GM21528 (cell line): ENCODE results near the gene DNAH6.
"Not testable (repeated sequence)": the region's sequence is repeated elsewhere in the genome, so short reads cannot be mapped to it uniquely, and the experiment has no call there.

Experiments used
- ATAC-seq: cut with Tn5 transposase; IDR thresholded peaks from one replicate; pipeline ENCODE4 v1.9.1; 2021; ENCODE audit warnings: mild to moderate bottlenecking, moderate library complexity; ENCODE audit not compliant: unreplicated experiment, low FRiP score

Gene DNAH6

GRCh38 chr2:84516234-84516986, at the start of gene DNAH6:
DNAH6 (plus strand) TSS chr2:84516498; CDS start chr2:84517827, 1,329 bp downstream.
- peak; percentile 98 for ATAC-seq

GRCh38 chr2:84467389-84467788, 48.9 kb upstream of the DNAH6 start:
- no peak for ATAC-seq

- ATAC-seq: not testable (repeated sequence)
These were observed 43.9 kb upstream of the DNAH6 start for GRCh38 chr2:84472423-84472822.

GRCh38 chr2:84472856-84473565, 43.3 kb upstream of the DNAH6 start:
- ATAC-seq: no peak

GRCh38 chr2:84474176-84474575, 42.1 kb upstream of the DNAH6 start:
- no peak for ATAC-seq

- ATAC-seq: no peak
These were observed 38.4 kb upstream of the DNAH6 start for GRCh38 chr2:84477886-84478285.

GRCh38 chr2:84478867-84479266, 37.4 kb upstream of the DNAH6 start:
- no peak for ATAC-seq

- ATAC-seq: no peak
These were observed 34.6 kb upstream of the DNAH6 start for GRCh38 chr2:84481702-84482101.

GRCh38 chr2:84482603-84483002, 33.7 kb upstream of the DNAH6 start:
- no peak for ATAC-seq

- no peak for ATAC-seq
These were observed 33.0 kb upstream of the DNAH6 start for GRCh38 chr2:84483320-84483719.

GRCh38 chr2:84486441-84487115, 29.7 kb upstream of the DNAH6 start:
- ATAC-seq: no peak

- no peak for ATAC-seq
These were observed 28.9 kb upstream of the DNAH6 start for GRCh38 chr2:84487298-84487996.

- no peak for ATAC-seq
These were observed 25.0 kb upstream of the DNAH6 start for GRCh38 chr2:84491256-84491655.

- no peak for ATAC-seq
These were observed 24.6 kb upstream of the DNAH6 start for GRCh38 chr2:84491741-84492140.

- ATAC-seq: no peak
These were observed 23.7 kb upstream of the DNAH6 start for GRCh38 chr2:84492571-84492970.

- ATAC-seq: no peak
These were observed 22.8 kb upstream of the DNAH6 start for GRCh38 chr2:84493514-84493913.

- no peak for ATAC-seq
These were observed 22.2 kb upstream of the DNAH6 start for GRCh38 chr2:84494070-84494469.

- no peak for ATAC-seq
These were observed 20.7 kb upstream of the DNAH6 start for GRCh38 chr2:84495539-84496146.

GRCh38 chr2:84496386-84496785, 19.9 kb upstream of the DNAH6 start:
- ATAC-seq: no peak

- no peak for ATAC-seq
These were observed 19.0 kb upstream of the DNAH6 start for GRCh38 chr2:84497285-84497684.
